Endothelial cell of umbilical vein (primary cell): ENCODE measurements around the gene MTARC2. TPM values are rescaled to one million over a fixed set of nuclear protein-coding genes. Genes with fewer than 3 reads are reported as not detected.

Experiments used
- BruUV-seq: library from RNA; stranded (reverse); fragments of 400-500 nt; replicated peaks from 2 replicates; lab custom pipeline; 2021; lab: Mats Ljungman, UMichigan
- CTCF ChIA-PET: fragments of 300-600, 350-600 bp; sonication (Branson Sonifier 250); formaldehyde crosslinking; loops from one replicate; lab custom pipeline; 2021; ENCODE audit warnings: antibody characterized with exemption, inconsistent platforms; lab: Charles Lee
- POLR2A ChIA-PET: fragments of 300-600, 350-600 bp; sonication (Branson Sonifier 250); formaldehyde crosslinking; loops from one replicate; lab custom pipeline; 2021; ENCODE audit warnings: antibody characterized with exemption, inconsistent platforms; lab: Charles Lee
- DNase-seq: peaks from one replicate; pipeline ENCODE4 v3.0.0-alpha.2; 2011; ENCODE audit warnings: low read depth, low spot score
- FAIRE-seq: peaks from 2 replicates; lab custom pipeline; 2011; peaks lifted over from hg19 to GRCh38; lab: Jason Lieb, UNC
- H2AFZ ChIP-seq: 2 replicates; pipeline ENCODE4 v1.6.0; 2012; ENCODE audit warnings: low read depth, low read length, control low read depth, inconsistent platforms
- H3K27ac ChIP-seq: 2 replicates; pipeline ENCODE4 v1.5.1; 2011; ENCODE audit warnings: low read depth, mild to moderate bottlenecking, control low read depth, low read length, moderate library complexity; ENCODE audit not compliant: insufficient read depth
- H3K27me3 ChIP-seq, 2 experiments: 2 replicates each; pipeline versions ENCODE4 v1.6.0 to v1.6.1; 2011; ENCODE audit warnings: low read length in 2 of 2, mixed read lengths in 1 of 2; ENCODE audit not compliant: control insufficient read depth in 2 of 2, insufficient read depth in 2 of 2
- H3K36me3 ChIP-seq, 2 experiments: 2 replicates in 1 of 2; 3 replicates in 1 of 2; pipeline ENCODE4 v1.5.1; 2011; ENCODE audit warnings: low read length in 2 of 2, mild to moderate bottlenecking in 1 of 2, moderate library complexity in 1 of 2; ENCODE audit not compliant: control insufficient read depth in 2 of 2, insufficient read depth in 2 of 2; ENCODE audit errors: extremely low read depth in 1 of 2
- H3K4me1 ChIP-seq: 3 replicates; pipeline ENCODE4 v1.5.1; 2011; ENCODE audit warnings: mild to moderate bottlenecking, low read length; ENCODE audit not compliant: control insufficient read depth, insufficient read depth; ENCODE audit errors: extremely low read depth
- H3K4me2 ChIP-seq: 2 replicates; pipeline ENCODE4 v1.6.1; 2011; ENCODE audit warnings: low read length, control low read depth, mixed read lengths; ENCODE audit not compliant: insufficient read depth
- H3K4me3 ChIP-seq, 3 experiments: fragments of 200-600 bp in 1 of 3; sonication (generic), shearing (Covaris generic) in 1 of 3; replicated peaks in 1 of 3; 2 replicates each; pipeline ENCODE4 v1.5.1; 2011 to 2016; ENCODE audit warnings: control low read depth in 3 of 3, low read length in 3 of 3, mild to moderate bottlenecking in 2 of 3, inconsistent platforms in 1 of 3, low read depth in 1 of 3, moderate library complexity in 1 of 3; ENCODE audit not compliant: insufficient read depth in 1 of 3
- H3K79me2 ChIP-seq: 2 replicates; pipeline ENCODE4 v1.6.0; 2012; ENCODE audit warnings: low read length, inconsistent platforms; ENCODE audit not compliant: control insufficient read depth, insufficient read depth
- H3K9ac ChIP-seq: replicated peaks from 2 replicates; pipeline ENCODE3; 2011; ENCODE audit warnings: low read length, control low read depth; ENCODE audit not compliant: insufficient read depth; ENCODE audit errors: extremely low read depth
- H3K9me1 ChIP-seq: replicated peaks from 3 replicates; pipeline ENCODE4 v1.6.0; 2011; ENCODE audit warnings: mild to moderate bottlenecking, low read length; ENCODE audit not compliant: control insufficient read depth, insufficient read depth; ENCODE audit errors: extremely low read depth
- H3K9me3 ChIP-seq: replicated peaks from 2 replicates; pipeline ENCODE4 v1.5.1; 2012; ENCODE audit warnings: low read length, inconsistent platforms; ENCODE audit not compliant: control insufficient read depth, insufficient read depth
- H4K20me1 ChIP-seq: replicated peaks from 2 replicates; pipeline ENCODE3; 2011; ENCODE audit warnings: mild to moderate bottlenecking, low read length; ENCODE audit not compliant: control insufficient read depth, insufficient read depth; ENCODE audit errors: extremely low read depth
- EZH2 ChIP-seq: IDR thresholded peaks from 2 replicates; pipeline ENCODE4 v1.6.1; 2012; ENCODE audit warnings: borderline replicate concordance, low read depth, mild to moderate bottlenecking, moderate library complexity, low read length, inconsistent platforms; ENCODE audit not compliant: severe bottlenecking
- FOS ChIP-seq: IDR thresholded peaks from 2 replicates; pipeline ENCODE4 v1.6.1; 2011; ENCODE audit warnings: mild to moderate bottlenecking, low read length, moderate library complexity, borderline replicate concordance; ENCODE audit not compliant: insufficient read depth
- GATA2 ChIP-seq: IDR thresholded peaks from 2 replicates; pipeline ENCODE4 v1.7.0; 2011; ENCODE audit warnings: low read depth, mild to moderate bottlenecking, moderate library complexity, mixed read lengths, low read length; ENCODE audit not compliant: insufficient read length, insufficient read depth
- JUN ChIP-seq: IDR thresholded peaks from 2 replicates; pipeline ENCODE4 v1.6.1; 2011; ENCODE audit warnings: borderline replicate concordance, low read depth; ENCODE audit not compliant: insufficient read length, insufficient read depth
- MYC ChIP-seq: IDR thresholded peaks from one replicate; pipeline ENCODE4 v1.6.1; 2011; ENCODE audit warnings: mild to moderate bottlenecking, low read depth, low read length
- POLR2A ChIP-seq: IDR thresholded peaks from 2 replicates; pipeline ENCODE4 v1.6.1; 2012; ENCODE audit warnings: low read depth, mild to moderate bottlenecking, control low read depth, low read length
- POLR2AphosphoS5 ChIP-seq: IDR thresholded peaks from 2 replicates; pipeline ENCODE4 v1.6.1; 2012; ENCODE audit warnings: low read depth, mild to moderate bottlenecking, control low read depth, low read length, moderate library complexity; ENCODE audit not compliant: insufficient read depth
- dilution Hi-C: fragments of 300-500 bp; cut with MboI; formaldehyde crosslinking; loops from one replicate; pipeline ENCODE4 v1.15.0; 2019; ENCODE audit warnings: low sequenced_read_pairs; ENCODE audit not compliant: extremely low pct_ligation_motif_present
- intact Hi-C: fragments of 100-400 bp; cut with micrococcal nuclease; formaldehyde crosslinking; loops from one replicate; pipeline ENCODE4 v1.10.0; 2022
- polyA plus RNA-seq, 4 experiments: library from polyadenylated mRNA; depleted of rRNA in 3 of 4; stranded (reverse) in 3 of 4; unstranded in 1 of 4; fragments of >200 nt; gene quantifications; 2 replicates each; pipeline versions ENCODE4 v1.2.1 to v1.2.3, GENCODE V29; 2011 to 2012; ENCODE audit warnings: missing spikeins in 1 of 4
- total RNA-seq: library from RNA; stranded (reverse); gene quantifications from 2 replicates; pipeline ENCODE4 v1.2.3, GENCODE V29; 2021
- TF ChIP-seq, protein P1 (sequence below), 2 donors: IDR thresholded peaks; 1 replicate in 1 of 2; 2 replicates in 1 of 2; pipeline ENCODE4 v1.5.1; 2011; ENCODE audit warnings: low read length in 2 of 2, mild to moderate bottlenecking in 2 of 2, moderate library complexity in 2 of 2, control low read depth in 1 of 2, inconsistent platforms in 1 of 2, low read depth in 1 of 2; ENCODE audit not compliant: insufficient read depth in 1 of 2; ENCODE audit errors: extremely low read depth in 1 of 2
- TF ChIP-seq, protein P2 (sequence below): IDR thresholded peaks from 2 replicates; pipeline ENCODE4 v1.6.1; 2011; ENCODE audit not compliant: insufficient read depth, insufficient read length

Gene MTARC2
- total and polyA plus RNA-seq, 2 donors (not counting 3 experiments of a cell fraction or from before 2014, with no cell fraction given), result 9.8 to 14.1 TPM

DNA sequence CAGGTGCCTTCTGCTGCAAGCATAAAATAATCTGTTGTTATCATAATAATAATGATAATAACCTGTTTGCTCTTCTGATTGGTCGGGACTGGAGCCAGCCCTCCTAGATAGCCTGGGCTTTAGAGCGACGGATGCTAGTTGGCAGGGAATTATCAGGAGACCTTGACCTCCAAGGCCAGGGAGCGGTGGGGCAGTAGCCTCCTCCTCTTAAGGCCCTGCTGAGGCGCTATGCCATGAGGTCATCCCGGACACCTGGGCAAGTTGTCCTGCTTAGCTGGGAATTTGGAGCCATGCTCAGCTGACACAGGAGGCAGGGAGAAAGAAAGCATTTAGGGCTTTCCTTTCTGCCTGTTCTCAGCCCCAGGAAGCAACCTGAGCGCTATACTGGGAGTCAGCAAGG, 42.3 kb upstream of the MTARC2 start:
- no peaks in the 10 kb centered on the region for H3K4me1 ChIP-seq
- CTCF ChIA-PET, result interaction anchor here (1.7 kb wide), 1 partner anchor 70 kb away, joined by 5 read pairs; no protein-coding TSS in a partner anchor
- POLR2A ChIA-PET, result no interaction called here

More for the DNA sequence above, 42.3 kb upstream of the MTARC2 start:
- dilution Hi-C loops, result no loop called here
- intact Hi-C loops, result no loop called here
- Histone ChIP-seq H3K27me3 (no peaks in the 10 kb centered on the region), H3K9me1 (no peaks in the 10 kb centered on the region), H3K9ac (no peak overlapping the region), H3K36me3 (no peaks in the 10 kb centered on the region), H3K4me3 (no peak overlapping the region), H3K27ac (no peak overlapping the region), H3K79me2 (no peaks in the 10 kb centered on the region), H2AFZ (no peak overlapping the region), H4K20me1 (no peaks in the 10 kb centered on the region), H3K4me2 (no peak overlapping the region), H3K9me3 (no peaks in the 10 kb centered on the region)
- FAIRE-seq (no peak), DNase-seq (no peak)
- TF ChIP-seq EZH2, result no peak
- no peak for TF ChIP-seq FOS
- TF ChIP-seq, protein P1, sequence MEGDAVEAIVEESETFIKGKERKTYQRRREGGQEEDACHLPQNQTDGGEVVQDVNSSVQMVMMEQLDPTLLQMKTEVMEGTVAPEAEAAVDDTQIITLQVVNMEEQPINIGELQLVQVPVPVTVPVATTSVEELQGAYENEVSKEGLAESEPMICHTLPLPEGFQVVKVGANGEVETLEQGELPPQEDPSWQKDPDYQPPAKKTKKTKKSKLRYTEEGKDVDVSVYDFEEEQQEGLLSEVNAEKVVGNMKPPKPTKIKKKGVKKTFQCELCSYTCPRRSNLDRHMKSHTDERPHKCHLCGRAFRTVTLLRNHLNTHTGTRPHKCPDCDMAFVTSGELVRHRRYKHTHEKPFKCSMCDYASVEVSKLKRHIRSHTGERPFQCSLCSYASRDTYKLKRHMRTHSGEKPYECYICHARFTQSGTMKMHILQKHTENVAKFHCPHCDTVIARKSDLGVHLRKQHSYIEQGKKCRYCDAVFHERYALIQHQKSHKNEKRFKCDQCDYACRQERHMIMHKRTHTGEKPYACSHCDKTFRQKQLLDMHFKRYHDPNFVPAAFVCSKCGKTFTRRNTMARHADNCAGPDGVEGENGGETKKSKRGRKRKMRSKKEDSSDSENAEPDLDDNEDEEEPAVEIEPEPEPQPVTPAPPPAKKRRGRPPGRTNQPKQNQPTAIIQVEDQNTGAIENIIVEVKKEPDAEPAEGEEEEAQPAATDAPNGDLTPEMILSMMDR (IDR thresholded peaks at IDR 0.05; ENCODE audit: extremely low read depth in 1 of 2, insufficient read depth in 1 of 2, low read depth in 1 of 2, low read length in 2 of 2), result no peak
- TF ChIP-seq JUN, result no peak
- TF ChIP-seq POLR2A, result no peak
- TF ChIP-seq POLR2AphosphoS5, result no peak
- no peak for TF ChIP-seq MYC
- TF ChIP-seq, protein P2, sequence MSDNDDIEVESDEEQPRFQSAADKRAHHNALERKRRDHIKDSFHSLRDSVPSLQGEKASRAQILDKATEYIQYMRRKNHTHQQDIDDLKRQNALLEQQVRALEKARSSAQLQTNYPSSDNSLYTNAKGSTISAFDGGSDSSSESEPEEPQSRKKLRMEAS, result no peak
- TF ChIP-seq GATA2, result no peak
- no TSS peak for BruUV-seq
